AG04449 (cell line): ENCODE measurements around the gene BLOC1S4.

ENCODE experiments used
- CTCF ChIA-PET: fragments of 350-600 bp; formaldehyde crosslinking; extraction: SDS; loops from one replicate; lab custom pipeline; 2021; ENCODE audit warnings: antibody characterized with exemption; lab: Yijun Ruan, JAX
- POLR2A ChIA-PET: fragments of 400-600, 350-600 bp; formaldehyde crosslinking; extraction: SDS; loops from one replicate; lab custom pipeline; 2020; ENCODE audit warnings: antibody characterized with exemption, inconsistent platforms; lab: Yijun Ruan, JAX
- DNase-seq: peaks from one replicate; pipeline ENCODE4 v3.0.0-alpha.2; 2010; ENCODE audit warnings: low read depth, low spot score
- H3K4me3 ChIP-seq: 2 replicates; pipeline ENCODE4 v1.5.1; 2011; ENCODE audit warnings: low read depth, mild to moderate bottlenecking, control low read depth, low read length
- TF ChIP-seq, protein P1 (sequence below): IDR thresholded peaks from one replicate; pipeline ENCODE4 v1.5.1; 2011; ENCODE audit warnings: mild to moderate bottlenecking, moderate library complexity, low read length, control low read depth, inconsistent platforms; ENCODE audit not compliant: insufficient read depth; ENCODE audit errors: missing control alignments

BLOC1S4 gene

DNA sequence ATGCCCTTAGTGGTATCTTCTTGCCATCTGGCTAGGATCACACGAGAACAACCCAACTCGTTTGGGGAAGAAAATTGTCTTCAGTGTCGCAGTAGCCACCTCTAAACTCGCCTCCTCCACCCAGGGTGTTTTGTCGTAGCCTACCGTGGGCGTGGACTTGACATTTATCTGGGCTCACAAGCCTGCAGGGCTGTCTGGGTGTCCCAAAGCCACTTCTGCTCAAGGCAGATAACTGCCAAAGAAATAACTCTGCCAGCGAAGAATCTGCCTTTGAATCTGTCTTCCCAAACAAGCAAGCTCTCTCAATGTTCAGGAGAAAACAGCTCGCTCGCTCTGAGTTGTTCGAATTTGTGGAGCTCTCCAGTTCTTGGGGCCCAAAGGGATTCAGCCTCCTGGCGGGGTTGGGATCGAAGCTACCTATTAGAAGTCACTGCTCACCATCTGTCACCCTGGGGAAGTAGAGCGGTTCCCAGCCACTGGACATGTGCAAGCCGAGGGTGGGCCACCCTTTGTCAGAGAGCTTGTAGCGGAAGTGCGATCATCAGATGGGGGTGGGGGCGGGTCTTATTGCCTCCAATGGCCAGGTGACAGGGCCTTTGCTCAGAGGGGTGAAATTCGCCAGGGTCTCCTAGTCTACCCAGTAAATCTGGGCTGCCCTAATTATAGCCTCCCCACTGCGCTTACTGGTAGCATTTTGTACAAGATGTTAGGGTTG, 14.8 kb downstream of the BLOC1S4 start:
- CTCF ChIA-PET: interaction anchor here (0.6 to 7.5 kb wide), 4 partner anchors 13 to 244 kb away, joined by 3 to 52 read pairs (median 4); partner anchors contain the start of gene BLOC1S4
- TF ChIP-seq, protein P1, sequence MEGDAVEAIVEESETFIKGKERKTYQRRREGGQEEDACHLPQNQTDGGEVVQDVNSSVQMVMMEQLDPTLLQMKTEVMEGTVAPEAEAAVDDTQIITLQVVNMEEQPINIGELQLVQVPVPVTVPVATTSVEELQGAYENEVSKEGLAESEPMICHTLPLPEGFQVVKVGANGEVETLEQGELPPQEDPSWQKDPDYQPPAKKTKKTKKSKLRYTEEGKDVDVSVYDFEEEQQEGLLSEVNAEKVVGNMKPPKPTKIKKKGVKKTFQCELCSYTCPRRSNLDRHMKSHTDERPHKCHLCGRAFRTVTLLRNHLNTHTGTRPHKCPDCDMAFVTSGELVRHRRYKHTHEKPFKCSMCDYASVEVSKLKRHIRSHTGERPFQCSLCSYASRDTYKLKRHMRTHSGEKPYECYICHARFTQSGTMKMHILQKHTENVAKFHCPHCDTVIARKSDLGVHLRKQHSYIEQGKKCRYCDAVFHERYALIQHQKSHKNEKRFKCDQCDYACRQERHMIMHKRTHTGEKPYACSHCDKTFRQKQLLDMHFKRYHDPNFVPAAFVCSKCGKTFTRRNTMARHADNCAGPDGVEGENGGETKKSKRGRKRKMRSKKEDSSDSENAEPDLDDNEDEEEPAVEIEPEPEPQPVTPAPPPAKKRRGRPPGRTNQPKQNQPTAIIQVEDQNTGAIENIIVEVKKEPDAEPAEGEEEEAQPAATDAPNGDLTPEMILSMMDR: no peak
- POLR2A ChIA-PET: no interaction called here
- H3K4me3 ChIP-seq: no peak overlapping the region
- no peak for DNase-seq

DNA sequence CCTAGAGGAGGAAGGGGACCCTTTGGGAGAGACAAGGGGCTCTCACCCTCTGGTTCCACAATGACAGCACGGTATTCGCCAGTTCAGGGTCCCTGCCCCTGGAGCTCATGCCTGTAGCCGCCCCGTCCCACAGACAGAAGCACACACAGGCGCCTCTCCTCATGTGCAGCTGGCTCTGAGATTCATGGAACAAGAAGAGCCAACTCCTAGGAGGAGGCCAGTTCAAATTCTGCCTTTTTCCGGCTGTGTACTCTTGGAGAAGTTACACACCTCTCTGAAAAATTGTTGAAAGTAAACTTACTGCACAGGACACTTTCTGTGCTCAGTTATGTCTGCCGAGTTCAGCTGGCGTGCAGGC, 15.3 kb downstream of the BLOC1S4 start:
- ChIA-PET POLR2A (no interaction called here), CTCF (interaction anchor here (1.5 to 7.5 kb wide), 2 partner anchors 13 to 142 kb away, joined by 6 to 52 read pairs; partner anchors contain the start of gene BLOC1S4)
- no peak overlapping the region for H3K4me3 ChIP-seq
- DNase-seq: no peak
- TF ChIP-seq, protein P1: no peak

DNA sequence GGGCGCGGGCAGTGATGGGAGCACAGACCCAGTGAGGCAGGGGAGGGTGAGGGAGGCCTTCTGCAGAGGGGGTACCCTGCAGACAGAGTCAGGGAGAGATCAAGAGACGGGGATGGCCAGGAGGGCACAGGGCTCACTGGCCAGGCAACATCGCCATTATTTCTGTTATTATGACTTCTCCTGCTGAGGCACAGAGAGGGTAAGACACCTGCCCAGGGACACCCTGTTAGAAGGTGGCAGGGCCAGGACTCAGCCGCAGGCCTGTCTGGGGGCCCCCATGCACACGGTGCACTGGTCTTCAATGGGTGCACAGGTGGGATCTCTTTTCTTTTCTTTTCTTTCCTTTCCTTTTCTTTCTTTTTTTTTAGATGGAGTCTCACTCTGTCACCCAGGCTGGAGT, 15.8 kb downstream of the BLOC1S4 start:
- ChIA-PET POLR2A (no interaction called here), CTCF (interaction anchor here (1.5 to 7.5 kb wide), 2 partner anchors 14 to 141 kb away, joined by 6 to 52 read pairs; partner anchors contain the start of gene BLOC1S4)
- TF ChIP-seq, protein P1: no peak
- no peak overlapping the region for H3K4me3 ChIP-seq
- DNase-seq: no peak

DNA sequence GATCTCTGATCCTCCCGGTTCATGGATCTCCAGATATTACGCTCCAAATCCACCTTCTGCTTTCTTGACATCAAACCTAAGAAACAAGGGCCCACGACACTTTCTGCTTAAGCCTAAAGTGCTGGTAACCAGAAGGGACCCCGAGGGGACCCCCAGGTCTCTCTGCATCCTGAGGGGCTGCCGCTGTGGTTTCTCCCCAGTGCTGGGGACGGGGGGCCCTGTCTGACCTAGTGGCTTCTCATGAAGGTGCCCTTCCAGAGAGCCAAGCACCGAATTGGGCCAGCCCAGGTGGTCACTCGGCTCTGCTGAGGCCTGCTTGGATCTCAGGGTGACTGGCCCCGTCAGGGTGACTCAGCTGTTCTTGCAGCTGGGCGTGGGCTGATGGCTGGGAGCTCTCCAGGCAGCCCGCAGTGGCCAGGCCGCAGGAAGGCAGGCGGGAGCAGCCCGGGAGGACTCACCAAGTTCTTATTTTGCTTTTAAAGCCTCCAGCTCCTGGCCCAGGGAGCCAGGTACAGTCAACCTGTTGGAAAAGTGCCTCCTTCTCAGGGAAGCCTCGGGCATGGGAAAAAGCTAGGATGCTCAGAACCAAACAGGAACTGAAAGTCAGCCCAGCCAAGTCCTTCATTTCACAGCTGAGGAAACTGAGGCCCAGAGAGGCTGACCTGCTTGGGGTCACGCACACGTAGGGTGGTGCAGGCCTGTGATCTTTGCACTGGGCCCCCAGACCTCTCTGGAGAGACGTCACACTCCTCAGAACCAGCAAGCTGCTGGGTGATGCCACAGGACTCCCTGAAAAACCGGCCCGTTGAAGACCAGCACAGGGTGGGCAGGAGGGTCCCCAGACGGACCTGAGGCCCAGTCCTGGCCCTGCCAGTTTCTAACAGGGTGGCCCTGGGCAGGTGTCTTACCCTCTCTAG, 16.7 kb downstream of the BLOC1S4 start:
- TF ChIP-seq, protein P1: no peak
- peak; percentile 67 for DNase-seq
- CTCF ChIA-PET: interaction anchor here (1.0 to 7.5 kb wide), 3 partner anchors 14 to 153 kb away, joined by 4 to 52 read pairs (median 15); partner anchors contain the start of gene BLOC1S4
- POLR2A ChIA-PET: interaction anchor here (0.6 to 0.7 kb wide), 2 partner anchors 15 to 176 kb away, joined by 3 to 5 read pairs; no protein-coding TSS in a partner anchor
- H3K4me3 ChIP-seq: no peak overlapping the region

DNA sequence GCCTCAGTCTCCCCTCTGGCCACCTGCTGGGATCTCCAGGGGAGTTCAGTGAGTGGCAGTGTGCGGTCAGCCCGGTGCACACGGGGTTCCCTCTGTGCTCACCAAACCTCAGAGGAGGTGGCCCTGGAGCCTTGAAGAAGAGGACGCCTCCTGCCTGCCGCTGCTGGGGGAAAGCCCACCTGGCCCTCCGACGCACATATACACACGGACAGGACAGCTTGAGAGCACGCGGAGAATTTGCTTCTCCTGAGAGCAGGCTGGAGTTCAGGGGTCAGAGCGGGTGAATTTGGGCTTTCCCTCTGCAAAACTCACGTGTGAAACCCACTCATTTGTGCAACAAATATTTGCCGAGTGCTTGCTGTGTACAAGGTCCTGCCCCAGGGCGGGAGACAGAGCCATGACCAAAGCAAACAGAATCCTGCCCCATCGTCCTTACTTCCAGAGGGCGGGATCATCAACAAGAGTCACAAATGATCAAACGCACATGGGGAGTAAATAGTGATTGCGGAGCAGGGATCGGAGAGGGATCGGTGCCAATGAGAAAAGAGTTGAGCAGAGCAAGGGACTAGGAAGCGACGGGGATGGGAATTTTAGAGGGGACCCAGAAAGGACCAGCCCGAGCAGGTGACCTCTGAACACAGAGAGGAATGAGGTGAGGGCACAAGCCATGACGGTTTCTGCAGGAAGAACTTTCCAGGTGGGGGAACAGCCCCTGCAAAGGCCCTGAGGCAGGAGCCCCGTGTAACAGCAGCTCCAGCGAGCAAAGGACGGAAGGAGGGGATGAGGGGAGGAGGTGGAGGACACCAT, 17.6 kb downstream of the BLOC1S4 start:
- CTCF ChIA-PET: interaction anchor here (1.0 to 7.5 kb wide), 3 partner anchors 15 to 153 kb away, joined by 4 to 52 read pairs (median 15); partner anchors contain the start of gene BLOC1S4
- H3K4me3 ChIP-seq: no peak overlapping the region
- POLR2A ChIA-PET: no interaction called here
- TF ChIP-seq, protein P1: no peak
- no peak for DNase-seq
